ENCODE measurements around the gene FCRL5.

GRCh38 chr1:157539568-157539967, 12.7 kb downstream of the FCRL5 start:
- TF ChIP-seq TCF7 (IDR thresholded peaks at IDR 0.05; ENCODE audit: borderline replicate concordance) (no peak), CEBPB (tag; IDR thresholded peaks at IDR 0.05) (no peak), ZNF217 (CRISPR knock-in tag; IDR thresholded peaks at IDR 0.05) (no peak), NR2C2 (CRISPR knock-in tag; IDR thresholded peaks at IDR 0.05) (no peak), NR2C2 (tag; IDR thresholded peaks at IDR 0.05) (no peak), MYC (IDR thresholded peaks at IDR 0.05; ENCODE audit: low read depth, low read length) (no peak), MYC (CRISPR knock-in tag; IDR thresholded peaks at IDR 0.05; ENCODE audit: borderline replicate concordance, low read depth) (no peak), ZNF274 (IDR thresholded peaks at IDR 0.05; ENCODE audit: borderline replicate concordance, low read depth, low read length) (no peak), CREM (IDR thresholded peaks at IDR 0.05; ENCODE audit: low read depth) (no peak)

Data from K562 (cell line).